Endothelial cell of umbilical vein (primary cell): ENCODE measurements around the gene NID2. TPM values are rescaled to one million over a fixed set of nuclear protein-coding genes. Genes with fewer than 3 reads are reported as not detected.

ENCODE experiments used
- BruUV-seq: library from RNA; stranded (reverse); fragments of 400-500 nt; replicated peaks from 2 replicates; lab custom pipeline; 2021; lab: Mats Ljungman, UMichigan
- CTCF ChIA-PET: fragments of 300-600, 350-600 bp; sonication (Branson Sonifier 250); formaldehyde crosslinking; loops from one replicate; lab custom pipeline; 2021; ENCODE audit warnings: antibody characterized with exemption, inconsistent platforms; lab: Charles Lee
- POLR2A ChIA-PET: fragments of 300-600, 350-600 bp; sonication (Branson Sonifier 250); formaldehyde crosslinking; loops from one replicate; lab custom pipeline; 2021; ENCODE audit warnings: antibody characterized with exemption, inconsistent platforms; lab: Charles Lee
- DNase-seq: peaks from one replicate; pipeline ENCODE4 v3.0.0-alpha.2; 2011; ENCODE audit warnings: low read depth, low spot score
- FAIRE-seq: peaks from 2 replicates; lab custom pipeline; 2011; peaks lifted over from hg19 to GRCh38; lab: Jason Lieb, UNC
- H2AFZ ChIP-seq: 2 replicates; pipeline ENCODE4 v1.6.0; 2012; ENCODE audit warnings: low read depth, low read length, control low read depth, inconsistent platforms
- H3K27ac ChIP-seq: 2 replicates; pipeline ENCODE4 v1.5.1; 2011; ENCODE audit warnings: low read depth, mild to moderate bottlenecking, control low read depth, low read length, moderate library complexity; ENCODE audit not compliant: insufficient read depth
- H3K27me3 ChIP-seq, 2 experiments: 2 replicates each; pipeline versions ENCODE4 v1.6.0 to v1.6.1; 2011; ENCODE audit warnings: low read length in 2 of 2, mixed read lengths in 1 of 2; ENCODE audit not compliant: control insufficient read depth in 2 of 2, insufficient read depth in 2 of 2
- H3K36me3 ChIP-seq, 2 experiments: 2 replicates in 1 of 2; 3 replicates in 1 of 2; pipeline ENCODE4 v1.5.1; 2011; ENCODE audit warnings: low read length in 2 of 2, mild to moderate bottlenecking in 1 of 2, moderate library complexity in 1 of 2; ENCODE audit not compliant: control insufficient read depth in 2 of 2, insufficient read depth in 2 of 2; ENCODE audit errors: extremely low read depth in 1 of 2
- H3K4me1 ChIP-seq: 3 replicates; pipeline ENCODE4 v1.5.1; 2011; ENCODE audit warnings: mild to moderate bottlenecking, low read length; ENCODE audit not compliant: control insufficient read depth, insufficient read depth; ENCODE audit errors: extremely low read depth
- H3K4me2 ChIP-seq: 2 replicates; pipeline ENCODE4 v1.6.1; 2011; ENCODE audit warnings: low read length, control low read depth, mixed read lengths; ENCODE audit not compliant: insufficient read depth
- H3K4me3 ChIP-seq, 3 experiments: fragments of 200-600 bp in 1 of 3; sonication (generic), shearing (Covaris generic) in 1 of 3; replicated peaks in 1 of 3; 2 replicates each; pipeline ENCODE4 v1.5.1; 2011 to 2016; ENCODE audit warnings: control low read depth in 3 of 3, low read length in 3 of 3, mild to moderate bottlenecking in 2 of 3, inconsistent platforms in 1 of 3, low read depth in 1 of 3, moderate library complexity in 1 of 3; ENCODE audit not compliant: insufficient read depth in 1 of 3
- H3K79me2 ChIP-seq: 2 replicates; pipeline ENCODE4 v1.6.0; 2012; ENCODE audit warnings: low read length, inconsistent platforms; ENCODE audit not compliant: control insufficient read depth, insufficient read depth
- H3K9ac ChIP-seq: replicated peaks from 2 replicates; pipeline ENCODE3; 2011; ENCODE audit warnings: low read length, control low read depth; ENCODE audit not compliant: insufficient read depth; ENCODE audit errors: extremely low read depth
- H3K9me1 ChIP-seq: replicated peaks from 3 replicates; pipeline ENCODE4 v1.6.0; 2011; ENCODE audit warnings: mild to moderate bottlenecking, low read length; ENCODE audit not compliant: control insufficient read depth, insufficient read depth; ENCODE audit errors: extremely low read depth
- H3K9me3 ChIP-seq: replicated peaks from 2 replicates; pipeline ENCODE4 v1.5.1; 2012; ENCODE audit warnings: low read length, inconsistent platforms; ENCODE audit not compliant: control insufficient read depth, insufficient read depth
- H4K20me1 ChIP-seq: replicated peaks from 2 replicates; pipeline ENCODE3; 2011; ENCODE audit warnings: mild to moderate bottlenecking, low read length; ENCODE audit not compliant: control insufficient read depth, insufficient read depth; ENCODE audit errors: extremely low read depth
- CTCF ChIP-seq, 2 donors: IDR thresholded peaks; 1 replicate in 1 of 2; 2 replicates in 1 of 2; pipeline ENCODE4 v1.5.1; 2011; ENCODE audit warnings: low read length in 2 of 2, mild to moderate bottlenecking in 2 of 2, moderate library complexity in 2 of 2, control low read depth in 1 of 2, inconsistent platforms in 1 of 2, low read depth in 1 of 2; ENCODE audit not compliant: insufficient read depth in 1 of 2; ENCODE audit errors: extremely low read depth in 1 of 2
- EZH2 ChIP-seq: IDR thresholded peaks from 2 replicates; pipeline ENCODE4 v1.6.1; 2012; ENCODE audit warnings: borderline replicate concordance, low read depth, mild to moderate bottlenecking, moderate library complexity, low read length, inconsistent platforms; ENCODE audit not compliant: severe bottlenecking
- FOS ChIP-seq: IDR thresholded peaks from 2 replicates; pipeline ENCODE4 v1.6.1; 2011; ENCODE audit warnings: mild to moderate bottlenecking, low read length, moderate library complexity, borderline replicate concordance; ENCODE audit not compliant: insufficient read depth
- GATA2 ChIP-seq: IDR thresholded peaks from 2 replicates; pipeline ENCODE4 v1.7.0; 2011; ENCODE audit warnings: low read depth, mild to moderate bottlenecking, moderate library complexity, mixed read lengths, low read length; ENCODE audit not compliant: insufficient read length, insufficient read depth
- JUN ChIP-seq: IDR thresholded peaks from 2 replicates; pipeline ENCODE4 v1.6.1; 2011; ENCODE audit warnings: borderline replicate concordance, low read depth; ENCODE audit not compliant: insufficient read length, insufficient read depth
- MAX ChIP-seq: IDR thresholded peaks from 2 replicates; pipeline ENCODE4 v1.6.1; 2011; ENCODE audit not compliant: insufficient read depth, insufficient read length
- MYC ChIP-seq: IDR thresholded peaks from one replicate; pipeline ENCODE4 v1.6.1; 2011; ENCODE audit warnings: mild to moderate bottlenecking, low read depth, low read length
- POLR2A ChIP-seq: IDR thresholded peaks from 2 replicates; pipeline ENCODE4 v1.6.1; 2012; ENCODE audit warnings: low read depth, mild to moderate bottlenecking, control low read depth, low read length
- POLR2AphosphoS5 ChIP-seq: IDR thresholded peaks from 2 replicates; pipeline ENCODE4 v1.6.1; 2012; ENCODE audit warnings: low read depth, mild to moderate bottlenecking, control low read depth, low read length, moderate library complexity; ENCODE audit not compliant: insufficient read depth
- dilution Hi-C: fragments of 300-500 bp; cut with MboI; formaldehyde crosslinking; loops from one replicate; pipeline ENCODE4 v1.15.0; 2019; ENCODE audit warnings: low sequenced_read_pairs; ENCODE audit not compliant: extremely low pct_ligation_motif_present
- intact Hi-C: fragments of 100-400 bp; cut with micrococcal nuclease; formaldehyde crosslinking; loops from one replicate; pipeline ENCODE4 v1.10.0; 2022
- polyA plus RNA-seq, 4 experiments: library from polyadenylated mRNA; depleted of rRNA in 3 of 4; stranded (reverse) in 3 of 4; unstranded in 1 of 4; fragments of >200 nt; gene quantifications; 2 replicates each; pipeline versions ENCODE4 v1.2.1 to v1.2.3, GENCODE V29; 2011 to 2012; ENCODE audit warnings: missing spikeins in 1 of 4
- total RNA-seq: library from RNA; stranded (reverse); gene quantifications from 2 replicates; pipeline ENCODE4 v1.2.3, GENCODE V29; 2021

NID2 gene
- total and polyA plus RNA-seq, 2 donors (not counting 3 experiments of a cell fraction or from before 2014, with no cell fraction given): 22.5 to 56.7 TPM

- TF ChIP-seq POLR2A: no peak
- TF ChIP-seq MAX: no peak
- no peak for TF ChIP-seq POLR2AphosphoS5
- no peak for TF ChIP-seq MYC
- no peak for TF ChIP-seq CTCF (IDR thresholded peaks at IDR 0.05; ENCODE audit: extremely low read depth in 1 of 2, insufficient read depth in 1 of 2, low read depth in 1 of 2, low read length in 2 of 2)
- TF ChIP-seq FOS: no peak
- no peak for TF ChIP-seq GATA2
- no peak for TF ChIP-seq JUN
- TF ChIP-seq EZH2: no peak
- Histone ChIP-seq H3K4me1 (peaks cover 26% of the 10 kb centered on the region), H3K27me3 (peaks cover 0 to 1% of the 10 kb centered on the region in 2 experiments), H3K9me1 (no peaks in the 10 kb centered on the region), H3K27ac (no peak overlapping the region), H3K9me3 (no peaks in the 10 kb centered on the region), H3K4me2 (peak overlapping the region; percentile 8), H4K20me1 (no peaks in the 10 kb centered on the region), H3K79me2 (no peaks in the 10 kb centered on the region), H3K9ac (no peak overlapping the region), H2AFZ (peak overlapping the region; percentile 29), H3K4me3 (no peak overlapping the region), H3K36me3 (no peaks in the 10 kb centered on the region)
- dilution Hi-C loops (no loop called here), intact Hi-C loops (no loop called here)
- no peak for DNase-seq
- FAIRE-seq: peak; percentile 44
- BruUV-seq: no TSS peak
- POLR2A ChIA-PET: no interaction called here
- CTCF ChIA-PET: interaction anchor here (1.5 kb wide), 1 partner anchor 17 kb away, joined by 6 read pairs; no protein-coding TSS in a partner anchor
These were observed 35.7 kb downstream of the NID2 start for GRCh38 chr14:52033101-52033642.
